Chondrocyte (in vitro differentiated cells): ENCODE results near the gene TNKS1BP1. TPM values are rescaled to one million over a fixed set of nuclear protein-coding genes. Genes with fewer than 3 reads are reported as not detected.

Experiments used
- DNase-seq: peaks from one replicate; pipeline ENCODE4 v3.0.0; 2021; ENCODE audit warnings: mixed read lengths, low spot score
- H3K27ac Mint-ChIP-seq: one replicate; pipeline ENCODE4 v1.8.0; 2021; ENCODE audit warnings: mild to moderate bottlenecking, moderate library complexity, mixed read lengths; ENCODE audit not compliant: unreplicated experiment
- H3K27me3 Mint-ChIP-seq: 2 replicates; pipeline ENCODE4 v1.8.0; 2021; ENCODE audit warnings: low read depth, mixed read lengths
- H3K36me3 Mint-ChIP-seq: 2 replicates; pipeline ENCODE4 v1.8.0; 2021; ENCODE audit warnings: low read depth, mixed read lengths
- H3K4me1 Mint-ChIP-seq: 2 replicates; pipeline ENCODE4 v1.8.0; 2021; ENCODE audit warnings: low read depth, mild to moderate bottlenecking, mixed read lengths
- H3K4me3 Mint-ChIP-seq: one replicate; pipeline ENCODE4 v1.8.0; 2021; ENCODE audit warnings: mild to moderate bottlenecking, moderate library complexity, mixed read lengths; ENCODE audit not compliant: unreplicated experiment
- H3K9me3 Mint-ChIP-seq: 2 replicates; pipeline ENCODE4 v1.8.0; 2021; ENCODE audit warnings: low read depth, mixed read lengths
- CTCF ChIP-seq: fragments of 200-600 bp; sonication (generic); IDR thresholded peaks from 2 replicates; pipeline ENCODE4 v1.5.0; 2021; ENCODE audit warnings: antibody characterized with exemption, mild to moderate bottlenecking, moderate library complexity
- total RNA-seq: library from RNA; stranded (reverse); gene quantifications from 3 replicates; pipeline ENCODE4 v1.2.1, GENCODE V29; 2021

TNKS1BP1 gene
- total RNA-seq, 1 donor from 2014 or later, result 181 TPM

- H3K4me1 Mint-ChIP-seq, result peaks cover 4% of the 10 kb centered on the region
- H3K27ac Mint-ChIP-seq, result no peak overlapping the region
- no peak for TF ChIP-seq CTCF
- H3K9me3 Mint-ChIP-seq, result no peaks in the 10 kb centered on the region
- H3K27me3 Mint-ChIP-seq, result peaks cover 33% of the 10 kb centered on the region
- H3K36me3 Mint-ChIP-seq, result no peaks in the 10 kb centered on the region
- H3K4me3 Mint-ChIP-seq, result no peak overlapping the region
- no peak for DNase-seq
Observed at GRCh38 chr11:57360991-57361390, 36.2 kb upstream of the TNKS1BP1 start.

DNA sequence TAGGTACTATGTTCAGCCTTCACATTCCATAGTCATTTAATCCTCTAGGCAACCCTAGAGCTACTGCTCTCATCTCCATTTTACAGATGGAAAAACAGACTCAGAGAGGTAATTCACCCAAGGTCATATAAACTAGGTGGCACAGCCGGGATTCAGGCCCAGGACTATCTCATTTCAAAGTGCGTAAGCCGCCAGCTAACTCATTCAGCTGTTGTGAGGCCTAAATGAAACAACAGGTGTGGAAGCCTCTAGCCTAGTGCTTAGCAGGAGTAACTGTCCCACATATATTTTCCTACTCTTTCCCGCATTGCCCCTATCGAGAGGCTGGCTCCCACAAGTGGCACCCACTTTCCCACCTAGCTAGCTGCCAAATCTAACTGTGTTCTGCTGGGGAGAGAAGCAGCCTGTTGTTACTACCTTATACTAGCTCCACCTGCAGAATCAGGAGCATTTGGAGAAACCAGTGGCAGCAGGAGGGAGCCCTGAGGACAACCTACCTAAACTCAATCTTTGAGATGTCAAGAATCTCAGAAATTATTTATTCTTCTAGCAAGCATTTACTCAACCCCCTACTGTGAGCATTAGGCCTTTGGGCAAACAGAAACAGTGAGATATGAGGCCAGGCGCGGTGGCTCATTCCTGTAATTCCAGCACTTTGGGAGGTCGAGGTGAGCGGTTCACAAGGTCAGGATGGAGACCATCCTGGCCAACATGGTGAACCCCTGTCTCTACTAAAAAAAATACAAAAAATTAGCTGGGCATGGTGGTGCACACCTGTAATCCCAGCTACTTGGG is 35.3 kb upstream of the TNKS1BP1 start:
- TF ChIP-seq CTCF, result no peak
- Mint-ChIP-seq H3K4me1 (peaks cover 4% of the 10 kb centered on the region), H3K4me3 (no peak overlapping the region), H3K9me3 (no peaks in the 10 kb centered on the region), H3K27ac (no peak overlapping the region), H3K36me3 (no peaks in the 10 kb centered on the region), H3K27me3 (peaks cover 28% of the 10 kb centered on the region)
- DNase-seq, result no peak

GRCh38 chr11:57359396-57359795 is 34.6 kb upstream of the TNKS1BP1 start:
- peaks cover 4% of the 10 kb centered on the region for H3K4me1 Mint-ChIP-seq
- H3K27ac Mint-ChIP-seq, result no peak overlapping the region
- H3K27me3 Mint-ChIP-seq, result peaks cover 26% of the 10 kb centered on the region
- DNase-seq, result no peak
- no peaks in the 10 kb centered on the region for H3K36me3 Mint-ChIP-seq
- no peak for TF ChIP-seq CTCF
- no peaks in the 10 kb centered on the region for H3K9me3 Mint-ChIP-seq
- no peak overlapping the region for H3K4me3 Mint-ChIP-seq

- H3K4me1 Mint-ChIP-seq, result peaks cover 4% of the 10 kb centered on the region
- no peak overlapping the region for H3K4me3 Mint-ChIP-seq
- H3K27me3 Mint-ChIP-seq, result peaks cover 23% of the 10 kb centered on the region
- no peak overlapping the region for H3K27ac Mint-ChIP-seq
- no peaks in the 10 kb centered on the region for H3K9me3 Mint-ChIP-seq
- no peaks in the 10 kb centered on the region for H3K36me3 Mint-ChIP-seq
- no peak for TF ChIP-seq CTCF
- DNase-seq, result no peak
Observed at GRCh38 chr11:57358991-57359390, 34.2 kb upstream of the TNKS1BP1 start.

- H3K27ac Mint-ChIP-seq, result no peak overlapping the region
- peaks cover 20% of the 10 kb centered on the region for H3K27me3 Mint-ChIP-seq
- no peaks in the 10 kb centered on the region for H3K36me3 Mint-ChIP-seq
- no peaks in the 10 kb centered on the region for H3K9me3 Mint-ChIP-seq
- no peak for TF ChIP-seq CTCF
- H3K4me3 Mint-ChIP-seq, result no peak overlapping the region
- no peak for DNase-seq
- H3K4me1 Mint-ChIP-seq, result peaks cover 4% of the 10 kb centered on the region
Observed at GRCh38 chr11:57358543-57358961, 33.8 kb upstream of the TNKS1BP1 start.
